HG03378 (cell line): Measurements from ENCODE around the gene PRKCSH.

Experiments used
- ATAC-seq: cut with Tn5 transposase; IDR thresholded peaks from one replicate; pipeline ENCODE4 v1.9.1; 2021; ENCODE audit warnings: mild to moderate bottlenecking, moderate library complexity; ENCODE audit not compliant: unreplicated experiment

The PRKCSH gene

GRCh38 chr19:11475861-11476260 is 40.4 kb downstream of the PRKCSH start:
- ATAC-seq, result no peak

GRCh38 chr19:11478167-11479089 is 43.0 kb downstream of the PRKCSH start:
- ATAC-seq, result no peak

GRCh38 chr19:11479090-11479897 is 43.9 kb downstream of the PRKCSH start:
- no peak for ATAC-seq

- ATAC-seq, result no peak
These were observed 44.7 kb downstream of the PRKCSH start for GRCh38 chr19:11479898-11480714.

- no peak for ATAC-seq
These were observed 45.5 kb downstream of the PRKCSH start, which contains the start of gene ELAVL3 for GRCh38 chr19:11480715-11481533. Gene ELAVL3, minus strand, starts transcription at chr19:11481046. Its CDS starts 438 bp downstream, at chr19:11480608.

GRCh38 chr19:11481534-11482383 is 46.3 kb downstream of the PRKCSH start:
- ATAC-seq, result peak; percentile 70

GRCh38 chr19:11482384-11483050 is 47.1 kb downstream of the PRKCSH start:
- peak; percentile 25 for ATAC-seq

- no peak for ATAC-seq
These were observed 48.1 kb downstream of the PRKCSH start for GRCh38 chr19:11483366-11484111.

- no peak for ATAC-seq
These were observed 49.9 kb downstream of the PRKCSH start for GRCh38 chr19:11485245-11485837.

GRCh38 chr19:11486661-11487503 is 51.4 kb downstream of the PRKCSH start:
- ATAC-seq, result no peak

GRCh38 chr19:11489378-11489777 is 53.9 kb downstream of the PRKCSH start:
- ATAC-seq, result no peak

GRCh38 chr19:11494634-11495285 is 59.3 kb downstream of the PRKCSH start:
- no peak for ATAC-seq

- no peak for ATAC-seq
These were observed 60.0 kb downstream of the PRKCSH start for GRCh38 chr19:11495481-11495880.

- ATAC-seq, result no peak
These were observed 60.5 kb downstream of the PRKCSH start for GRCh38 chr19:11495885-11496284.

GRCh38 chr19:11496391-11497163 is 61.1 kb downstream of the PRKCSH start:
- no peak for ATAC-seq
